ENCODE results near the gene SPTBN1.

Gene SPTBN1

DNA sequence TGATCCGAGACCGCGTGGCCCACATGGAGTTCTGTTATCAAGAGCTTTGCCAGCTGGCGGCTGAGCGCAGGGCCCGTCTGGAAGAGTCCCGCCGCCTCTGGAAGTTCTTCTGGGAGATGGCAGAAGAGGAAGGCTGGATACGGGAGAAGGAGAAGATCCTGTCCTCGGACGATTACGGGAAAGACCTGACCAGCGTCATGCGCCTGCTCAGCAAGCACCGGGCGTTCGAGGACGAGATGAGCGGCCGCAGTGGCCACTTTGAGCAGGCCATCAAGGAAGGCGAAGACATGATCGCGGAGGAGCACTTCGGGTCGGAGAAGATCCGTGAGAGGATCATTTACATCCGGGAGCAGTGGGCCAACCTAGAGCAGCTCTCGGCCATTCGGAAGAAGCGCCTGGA, 172.8 kb downstream of the SPTBN1 start:
- Mint-ChIP-seq H3K4me1 (ENCODE audit: low read depth in 2 of 2) (peaks cover 0 to 6% of the 10 kb centered on the region in 2 donors), H3K4me3 (peak overlapping the region in 1 of 2 donors; percentile 12), H3K9me3 (no peaks in the 10 kb centered on the region), H3K36me3 (ENCODE audit: insufficient read depth) (peaks cover 95% of the 10 kb centered on the region), H3K27me3 (no peaks in the 10 kb centered on the region), H3K27ac (peak overlapping the region; percentile 32 to 91)
- DNase-seq (no peak), ATAC-seq (replicated peaks) (no peak)

DNA sequence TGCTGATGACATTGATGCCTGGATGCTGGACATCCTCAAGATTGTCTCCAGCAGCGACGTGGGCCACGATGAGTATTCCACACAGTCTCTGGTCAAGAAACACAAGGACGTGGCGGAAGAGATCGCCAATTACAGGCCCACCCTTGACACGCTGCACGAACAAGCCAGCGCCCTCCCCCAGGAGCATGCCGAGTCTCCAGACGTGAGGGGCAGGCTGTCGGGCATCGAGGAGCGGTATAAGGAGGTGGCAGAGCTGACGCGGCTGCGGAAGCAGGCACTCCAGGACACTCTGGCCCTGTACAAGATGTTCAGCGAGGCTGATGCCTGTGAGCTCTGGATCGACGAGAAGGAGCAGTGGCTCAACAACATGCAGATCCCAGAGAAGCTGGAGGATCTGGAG, 173.3 kb downstream of the SPTBN1 start:
- ATAC-seq (replicated peaks) (no peak), DNase-seq (no peak)
- H3K9me3 Mint-ChIP-seq, result no peaks in the 10 kb centered on the region
- H3K4me1 Mint-ChIP-seq (ENCODE audit: low read depth in 2 of 2), result peaks cover 1 to 6% of the 10 kb centered on the region in 2 donors
- H3K4me3 Mint-ChIP-seq, result no peak overlapping the region
- H3K27me3 Mint-ChIP-seq, result no peaks in the 10 kb centered on the region
- H3K27ac Mint-ChIP-seq, result peak overlapping the region in 1 of 2 donors; percentile 32
- peaks cover 95% of the 10 kb centered on the region for H3K36me3 Mint-ChIP-seq (ENCODE audit: insufficient read depth)

DNA sequence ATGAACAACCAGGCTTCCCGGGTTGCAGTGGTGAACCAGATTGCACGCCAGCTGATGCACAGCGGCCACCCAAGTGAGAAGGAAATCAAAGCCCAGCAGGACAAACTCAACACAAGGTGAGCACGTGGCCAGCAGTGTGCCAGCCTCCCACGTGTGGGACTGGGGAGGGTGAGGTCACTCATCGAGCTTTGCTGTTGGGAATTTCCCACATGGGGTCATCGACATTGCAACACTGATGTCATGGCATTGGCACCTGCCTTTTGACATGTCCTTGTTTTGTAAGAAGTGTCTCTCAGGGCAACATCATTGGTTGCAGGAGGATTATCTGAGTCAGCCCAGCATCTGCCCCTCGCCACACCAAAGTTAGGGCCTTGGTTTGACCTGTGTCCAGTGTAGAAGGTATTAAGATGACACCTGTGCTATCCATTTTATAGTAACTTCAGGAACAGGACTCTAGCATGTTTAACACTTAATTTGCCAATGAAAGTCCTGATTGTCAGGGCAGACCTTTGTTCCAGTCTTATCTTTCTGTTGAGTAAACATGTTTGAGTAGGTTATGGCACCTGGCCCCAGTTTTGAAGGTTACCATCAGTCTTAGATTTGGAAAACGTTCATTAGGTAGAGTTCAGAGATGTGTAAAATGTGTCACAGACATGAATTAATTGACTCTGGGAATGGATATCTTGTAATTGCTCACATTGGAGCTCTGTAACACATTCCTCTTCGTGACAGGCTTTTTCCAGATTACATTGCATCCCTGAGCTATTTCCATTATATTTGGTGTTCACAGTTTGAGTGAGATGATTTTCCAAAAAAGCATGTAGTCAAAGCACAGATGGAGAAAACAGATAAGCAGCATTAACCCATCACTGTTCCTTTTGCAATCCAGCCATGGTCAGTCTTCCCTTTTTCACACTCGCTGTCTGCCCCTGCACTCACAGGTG, 174.1 kb downstream of the SPTBN1 start:
- no peaks in the 10 kb centered on the region for H3K9me3 Mint-ChIP-seq
- ATAC-seq (replicated peaks) (peak; percentile 52), DNase-seq (no peak)

DNA sequence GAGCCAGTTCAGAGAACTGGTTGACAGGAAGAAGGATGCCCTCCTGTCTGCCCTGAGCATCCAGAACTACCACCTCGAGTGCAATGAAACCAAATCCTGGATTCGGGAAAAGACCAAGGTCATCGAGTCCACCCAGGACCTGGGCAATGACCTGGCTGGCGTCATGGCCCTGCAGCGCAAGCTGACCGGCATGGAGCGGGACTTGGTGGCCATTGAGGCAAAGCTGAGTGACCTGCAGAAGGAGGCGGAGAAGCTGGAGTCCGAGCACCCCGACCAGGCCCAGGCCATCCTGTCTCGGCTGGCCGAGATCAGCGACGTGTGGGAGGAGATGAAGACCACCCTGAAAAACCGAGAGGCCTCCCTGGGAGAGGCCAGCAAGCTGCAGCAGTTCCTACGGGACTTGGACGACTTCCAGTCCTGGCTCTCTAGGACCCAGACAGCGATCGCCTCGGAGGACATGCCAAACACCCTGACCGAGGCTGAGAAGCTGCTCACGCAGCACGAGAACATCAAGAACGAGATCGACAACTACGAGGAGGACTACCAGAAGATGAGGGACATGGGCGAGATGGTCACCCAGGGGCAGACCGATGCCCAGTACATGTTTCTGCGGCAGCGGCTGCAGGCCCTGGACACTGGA, 174.9 kb downstream of the SPTBN1 start:
- Mint-ChIP-seq H3K9me3 (no peaks in the 10 kb centered on the region), H3K27ac (no peak overlapping the region), H3K27me3 (no peaks in the 10 kb centered on the region), H3K36me3 (ENCODE audit: insufficient read depth) (peaks cover 95% of the 10 kb centered on the region), H3K4me1 (ENCODE audit: low read depth in 2 of 2) (peaks cover 5 to 10% of the 10 kb centered on the region in 2 donors), H3K4me3 (peak overlapping the region in 1 of 2 donors; percentile 63)
- ATAC-seq (replicated peaks) (no peak), DNase-seq (no peak)

More for the DNA sequence above, 174.1 kb downstream of the SPTBN1 start:
- H3K27me3 Mint-ChIP-seq, result no peaks in the 10 kb centered on the region
- peaks cover 95% of the 10 kb centered on the region for H3K36me3 Mint-ChIP-seq (ENCODE audit: insufficient read depth)
- peaks cover 5 to 7% of the 10 kb centered on the region in 2 donors for H3K4me1 Mint-ChIP-seq (ENCODE audit: low read depth in 2 of 2)
- no peak overlapping the region for H3K4me3 Mint-ChIP-seq
- no peak overlapping the region for H3K27ac Mint-ChIP-seq

DNA sequence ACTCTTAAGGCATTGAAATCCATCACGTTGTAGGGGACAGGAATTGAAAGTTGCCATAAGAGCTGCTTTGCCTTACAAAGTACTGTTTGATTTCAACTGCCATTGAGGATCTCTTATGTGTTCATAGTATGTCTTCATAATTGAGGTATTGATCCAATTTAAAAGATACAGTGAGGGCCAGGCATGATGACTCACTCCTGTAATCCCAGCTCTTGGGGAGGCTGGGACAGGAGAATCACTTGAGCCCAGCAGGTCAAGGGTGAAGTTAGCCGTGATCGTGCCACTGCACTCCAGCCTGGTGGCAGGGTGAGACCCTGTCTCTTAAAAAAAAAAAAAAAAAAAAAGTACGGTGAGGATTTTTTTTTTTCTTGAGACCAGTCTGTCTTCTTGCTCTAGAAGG, 175.6 kb downstream of the SPTBN1 start:
- H3K27ac Mint-ChIP-seq, result peak overlapping the region in 1 of 2 donors; percentile 84
- peaks cover 90% of the 10 kb centered on the region for H3K36me3 Mint-ChIP-seq (ENCODE audit: insufficient read depth)
- H3K27me3 Mint-ChIP-seq, result no peaks in the 10 kb centered on the region
- peaks cover 5 to 12% of the 10 kb centered on the region in 2 donors for H3K4me1 Mint-ChIP-seq (ENCODE audit: low read depth in 2 of 2)
- H3K9me3 Mint-ChIP-seq, result no peaks in the 10 kb centered on the region
- ATAC-seq (replicated peaks) (no peak), DNase-seq (no peak)
- no peak overlapping the region for H3K4me3 Mint-ChIP-seq

DNA sequence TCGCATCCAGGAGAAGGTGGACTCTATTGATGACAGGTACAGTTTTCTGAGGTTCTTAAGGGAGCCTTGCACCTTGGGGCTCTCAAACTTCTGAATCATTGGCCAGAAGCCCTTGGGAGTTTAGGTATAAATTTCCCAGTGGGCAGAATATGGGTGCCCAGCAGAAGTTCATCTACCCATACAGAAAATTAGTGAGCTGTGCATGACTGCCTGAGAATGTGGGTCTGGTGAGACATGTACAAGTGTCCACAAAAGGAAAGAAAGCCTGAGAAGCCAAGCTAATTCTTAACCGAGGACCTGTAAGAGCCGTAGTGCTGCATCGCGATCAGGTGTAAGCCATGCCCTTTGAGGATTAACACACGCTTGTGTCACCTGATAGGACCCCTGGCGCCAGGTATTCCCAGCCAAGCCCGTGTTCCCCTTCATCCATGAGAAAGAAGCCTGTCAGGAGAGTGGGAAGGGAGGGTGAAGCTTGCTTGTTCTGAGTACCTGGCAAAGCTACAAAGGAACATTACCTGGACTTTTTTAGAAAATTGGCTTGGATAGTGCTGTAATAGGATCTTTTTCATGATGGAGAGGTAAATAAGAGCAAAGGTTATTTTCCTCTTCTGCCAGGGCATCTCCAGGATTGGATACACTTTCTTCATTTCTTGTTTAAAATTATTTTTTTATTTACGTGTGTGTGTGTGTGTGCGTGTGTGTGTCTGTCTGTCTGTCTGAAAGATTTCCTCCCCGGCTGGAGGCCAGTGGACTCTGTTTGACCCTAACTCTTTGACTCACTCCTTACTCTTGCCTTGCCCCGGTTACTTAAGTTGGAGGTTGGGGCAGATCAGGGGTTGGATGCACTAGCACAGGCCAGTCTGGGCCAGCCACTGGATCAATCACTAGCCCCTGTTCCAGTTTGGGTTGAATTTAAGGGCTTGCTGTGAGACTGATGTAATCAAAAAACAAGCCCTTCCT, 176.9 kb downstream of the SPTBN1 start:
- Mint-ChIP-seq H3K4me3 (no peak overlapping the region), H3K4me1 (ENCODE audit: low read depth in 2 of 2) (peaks cover 5 to 12% of the 10 kb centered on the region in 2 donors), H3K36me3 (ENCODE audit: insufficient read depth) (peaks cover 95% of the 10 kb centered on the region), H3K9me3 (no peaks in the 10 kb centered on the region), H3K27ac (peak overlapping the region; percentile 11 to 84), H3K27me3 (no peaks in the 10 kb centered on the region)
- ATAC-seq (replicated peaks) (no peak), DNase-seq (no peak)

DNA sequence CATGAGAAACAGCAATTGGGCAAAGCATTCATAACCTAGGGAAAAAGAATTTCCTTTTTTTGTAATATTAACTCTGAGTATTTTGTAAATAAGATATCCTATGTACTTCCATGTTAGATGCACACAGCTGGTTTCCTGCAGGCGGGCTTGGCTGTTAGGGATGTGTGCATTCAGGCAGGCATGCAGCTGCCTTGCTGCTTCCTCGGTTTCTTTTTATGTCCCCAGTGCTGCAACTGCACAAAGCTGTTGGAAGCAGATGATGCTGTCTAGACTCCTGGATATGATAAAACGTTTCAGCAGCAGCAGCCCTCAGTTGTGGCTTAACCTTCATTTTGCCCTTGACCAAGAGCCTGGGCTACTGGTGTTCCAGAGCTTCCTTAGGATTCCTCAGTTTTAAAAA, 177.9 kb downstream of the SPTBN1 start:
- DNase-seq, result no peak

DNA sequence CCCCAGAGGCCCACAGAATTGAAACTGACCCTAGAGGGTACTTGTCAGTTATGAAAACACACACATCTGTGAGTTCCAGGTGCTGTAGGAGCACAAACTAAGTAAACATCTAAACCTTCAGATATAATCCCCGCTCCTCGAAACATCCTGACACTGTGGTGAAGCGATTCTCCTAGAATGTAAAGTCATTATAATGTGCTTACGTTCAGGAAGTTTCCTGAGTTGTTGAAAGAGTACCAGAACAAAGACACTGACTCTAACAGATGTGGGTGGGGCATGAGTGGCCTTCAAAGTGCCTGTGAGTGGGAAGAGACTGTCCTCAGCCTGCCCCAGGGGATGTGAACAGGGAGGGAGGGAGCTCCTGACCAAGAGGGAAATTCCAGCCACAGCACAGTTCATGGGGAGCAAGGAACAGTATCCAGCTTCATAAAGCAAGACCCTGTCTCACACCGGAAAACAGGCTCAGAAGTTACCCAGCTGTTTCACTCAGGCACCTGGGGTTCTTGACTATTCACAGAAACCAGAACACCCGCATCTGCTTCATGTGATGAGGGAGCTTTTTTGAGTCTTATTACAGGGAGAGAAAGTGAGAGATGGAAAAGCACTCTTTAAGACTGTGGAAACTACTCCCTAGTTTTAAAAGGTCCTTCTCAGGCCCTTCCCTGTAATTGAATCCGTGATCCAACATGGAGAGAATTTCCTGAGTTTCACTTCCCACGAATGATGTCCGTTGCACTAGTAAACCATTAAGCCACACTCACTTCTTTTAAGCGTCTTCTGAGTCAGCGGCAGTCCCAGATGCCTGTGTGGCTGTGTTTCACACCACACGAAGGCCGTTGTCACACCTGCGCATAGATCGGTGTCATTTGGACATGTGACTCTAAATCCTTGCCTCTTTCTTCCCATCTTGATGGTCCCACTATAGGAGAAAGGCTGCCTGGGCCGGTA, 178.7 kb downstream of the SPTBN1 start:
- ATAC-seq (replicated peaks) (peak; percentile 23), DNase-seq (no peak)
- Mint-ChIP-seq H3K27me3 (no peaks in the 10 kb centered on the region), H3K4me1 (ENCODE audit: low read depth in 2 of 2) (peaks cover 12 to 16% of the 10 kb centered on the region in 2 donors), H3K27ac (peak overlapping the region; percentile 59 to 75), H3K4me3 (peak overlapping the region in 1 of 2 donors; percentile 14), H3K9me3 (no peaks in the 10 kb centered on the region), H3K36me3 (ENCODE audit: insufficient read depth) (peaks cover 90% of the 10 kb centered on the region)

More for the DNA sequence above, 177.9 kb downstream of the SPTBN1 start:
- peaks cover 8 to 12% of the 10 kb centered on the region in 2 donors for H3K4me1 Mint-ChIP-seq (ENCODE audit: low read depth in 2 of 2)
- peaks cover 95% of the 10 kb centered on the region for H3K36me3 Mint-ChIP-seq (ENCODE audit: insufficient read depth)
- H3K9me3 Mint-ChIP-seq, result no peaks in the 10 kb centered on the region
- H3K27ac Mint-ChIP-seq, result peak overlapping the region; percentile 59 to 75
- ATAC-seq (replicated peaks), result no peak
- no peaks in the 10 kb centered on the region for H3K27me3 Mint-ChIP-seq
- H3K4me3 Mint-ChIP-seq, result no peak overlapping the region

DNA sequence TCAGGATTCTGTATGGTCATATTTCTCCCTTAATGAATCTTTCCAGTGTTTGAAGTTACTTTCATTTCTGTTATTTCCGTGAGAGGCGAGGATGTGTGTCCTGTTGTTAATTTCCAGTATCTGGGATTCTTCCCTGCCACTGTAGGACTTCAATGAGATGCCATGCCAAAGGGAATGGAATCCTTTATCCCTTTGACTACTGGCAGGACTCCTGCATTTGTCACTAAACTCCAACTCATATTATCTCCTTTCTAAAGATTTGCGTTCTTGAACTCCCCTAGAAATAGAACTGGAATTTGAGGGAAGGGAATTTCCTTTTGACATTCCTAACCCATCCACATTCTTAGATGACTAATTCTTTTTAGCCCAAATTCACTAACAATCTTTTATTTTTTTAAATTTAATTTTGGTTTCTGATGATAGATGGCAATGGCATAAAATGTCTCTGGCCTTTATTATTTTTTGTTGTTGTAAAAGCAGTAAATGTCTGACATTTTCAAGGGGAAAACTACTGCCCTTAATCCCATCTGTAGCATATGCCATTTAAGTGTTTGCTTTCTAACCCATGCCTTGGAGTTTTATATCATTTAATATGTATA, 179.5 kb downstream of the SPTBN1 start:
- Mint-ChIP-seq H3K36me3 (ENCODE audit: insufficient read depth) (peaks cover 83% of the 10 kb centered on the region), H3K9me3 (no peaks in the 10 kb centered on the region), H3K4me3 (no peak overlapping the region), H3K27me3 (no peaks in the 10 kb centered on the region), H3K27ac (peak overlapping the region in 1 of 2 donors; percentile 59), H3K4me1 (ENCODE audit: low read depth in 2 of 2) (peaks cover 14 to 16% of the 10 kb centered on the region in 2 donors)
- ATAC-seq (replicated peaks), result no peak
- DNase-seq, result no peak

DNA sequence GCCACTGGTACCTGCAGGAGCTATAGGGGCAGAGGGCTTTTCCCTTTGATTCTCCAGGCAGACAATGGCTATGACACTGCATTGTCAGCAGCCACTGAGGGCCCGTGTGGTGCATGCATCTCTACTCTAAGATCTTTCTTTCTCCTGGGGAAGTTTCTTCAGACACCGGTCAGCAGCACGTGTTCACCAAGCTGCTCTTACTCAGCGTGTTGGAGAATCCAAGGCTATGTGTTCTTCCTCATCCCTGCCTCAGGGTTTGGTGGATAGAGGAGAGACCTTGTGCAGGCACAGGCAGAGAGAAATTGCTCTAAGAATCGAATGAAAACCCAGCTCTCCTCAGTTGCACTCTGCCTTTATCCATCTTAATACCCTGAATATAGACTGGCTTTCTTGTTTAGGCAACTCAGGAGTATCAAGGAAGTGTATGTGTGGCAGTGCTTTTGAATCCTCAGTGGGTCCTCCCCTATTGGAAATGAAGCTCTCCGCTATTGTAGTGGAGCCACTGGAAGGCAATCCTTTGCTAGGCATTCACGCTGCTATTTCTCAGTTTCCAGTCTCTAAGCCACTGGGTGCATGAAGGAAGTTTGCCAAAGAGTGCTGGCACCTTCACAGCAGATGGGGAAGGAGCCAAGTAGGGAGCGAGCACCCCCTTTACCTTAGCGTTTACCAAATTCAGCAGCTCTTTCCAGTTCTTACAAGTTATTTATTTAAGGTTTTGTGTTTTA, 180.4 kb downstream of the SPTBN1 start:
- H3K27me3 Mint-ChIP-seq, result no peaks in the 10 kb centered on the region
- DNase-seq, result no peak
- peaks cover 13 to 14% of the 10 kb centered on the region in 2 donors for H3K4me1 Mint-ChIP-seq (ENCODE audit: low read depth in 2 of 2)
- H3K9me3 Mint-ChIP-seq, result no peaks in the 10 kb centered on the region
- no peak for ATAC-seq (replicated peaks)
- H3K4me3 Mint-ChIP-seq, result no peak overlapping the region
- peaks cover 81% of the 10 kb centered on the region for H3K36me3 Mint-ChIP-seq (ENCODE audit: insufficient read depth)
- H3K27ac Mint-ChIP-seq, result peak overlapping the region; percentile 20

DNA sequence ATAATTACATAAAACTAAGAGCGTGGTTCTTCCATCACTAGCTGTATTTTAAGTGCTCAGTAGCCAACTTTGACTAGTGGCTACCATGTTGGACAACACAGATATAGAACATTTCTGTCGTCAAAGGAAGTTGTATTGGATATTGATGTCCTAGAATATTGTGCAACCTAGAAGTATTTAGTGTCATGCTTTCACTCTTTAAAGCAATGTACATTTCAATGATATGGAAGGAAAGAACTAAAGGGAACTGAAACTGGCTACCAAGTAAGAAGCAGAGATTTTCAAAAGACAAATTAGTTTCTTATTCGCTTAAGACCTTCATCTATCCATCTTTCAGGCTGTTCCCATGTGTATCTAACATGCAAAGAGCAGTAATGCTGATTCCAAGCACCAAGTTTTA, 182.0 kb downstream of the SPTBN1 start:
- Mint-ChIP-seq H3K4me3 (no peak overlapping the region), H3K36me3 (ENCODE audit: insufficient read depth) (peaks cover 81% of the 10 kb centered on the region), H3K9me3 (no peaks in the 10 kb centered on the region), H3K27ac (peak overlapping the region in 1 of 2 donors; percentile 76), H3K4me1 (ENCODE audit: low read depth in 2 of 2) (peaks cover 14% of the 10 kb centered on the region in 2 donors), H3K27me3 (no peaks in the 10 kb centered on the region)
- DNase-seq (no peak), ATAC-seq (replicated peaks) (no peak)
